Calu3 (cell line): ENCODE data around the gene RIMBP2. TPM values are rescaled to one million over a fixed set of nuclear protein-coding genes. Genes with fewer than 3 reads are reported as not detected.

Source experiments
- BruUV-seq: library from RNA; stranded (reverse); fragments of 400-500 nt; replicated peaks from 2 replicates; lab custom pipeline; 2021; lab: Mats Ljungman, UMichigan
- CTCF ChIA-PET: fragments of 300-600 bp; sonication (Branson Sonifier 250); formaldehyde crosslinking; loops from one replicate; lab custom pipeline; 2022; ENCODE audit warnings: antibody characterized with exemption; lab: Charles Lee
- DNase-seq: peaks from one replicate; pipeline ENCODE4 v3.0.0; 2022
- H3K27ac Mint-ChIP-seq: one replicate; pipeline ENCODE4 v1.8.0; 2022; ENCODE audit warnings: mixed read lengths; ENCODE audit not compliant: unreplicated experiment
- H3K27me3 Mint-ChIP-seq: one replicate; pipeline ENCODE4 v1.8.0; 2022; ENCODE audit warnings: mixed read lengths; ENCODE audit not compliant: unreplicated experiment
- H3K36me3 Mint-ChIP-seq: one replicate; pipeline ENCODE4 v1.8.0; 2022; ENCODE audit warnings: mild to moderate bottlenecking, moderate library complexity, mixed read lengths; ENCODE audit not compliant: insufficient read depth, unreplicated experiment
- H3K4me1 Mint-ChIP-seq: one replicate; pipeline ENCODE4 v1.8.0; 2022; ENCODE audit warnings: mild to moderate bottlenecking, low read depth, mixed read lengths; ENCODE audit not compliant: unreplicated experiment
- H3K4me3 Mint-ChIP-seq: one replicate; pipeline ENCODE4 v1.8.0; 2022; ENCODE audit warnings: mild to moderate bottlenecking, low read depth, moderate library complexity, mixed read lengths; ENCODE audit not compliant: unreplicated experiment
- H3K9me3 Mint-ChIP-seq: one replicate; pipeline ENCODE4 v1.8.0; 2022; ENCODE audit warnings: low read depth, mixed read lengths; ENCODE audit not compliant: unreplicated experiment
- intact Hi-C: fragments of 100-400 bp; cut with micrococcal nuclease; formaldehyde crosslinking; loops from one replicate; pipeline ENCODE4 v1.10.0; 2022; ENCODE audit not compliant: unreplicated experiment
- total RNA-seq: library from RNA; stranded (reverse); gene quantifications from 2 replicates; pipeline ENCODE4 v1.2.3, GENCODE V29; 2022
- TF ChIP-seq, protein P1 (sequence below): fragments of 200-600 bp; IDR thresholded peaks from one replicate; pipeline ENCODE4 v1.8.0; 2022; ENCODE audit warnings: antibody characterized with exemption; ENCODE audit not compliant: unreplicated experiment

RIMBP2 gene
- total RNA-seq, 1 experiment from 2014 or later: 6.1 TPM

DNA sequence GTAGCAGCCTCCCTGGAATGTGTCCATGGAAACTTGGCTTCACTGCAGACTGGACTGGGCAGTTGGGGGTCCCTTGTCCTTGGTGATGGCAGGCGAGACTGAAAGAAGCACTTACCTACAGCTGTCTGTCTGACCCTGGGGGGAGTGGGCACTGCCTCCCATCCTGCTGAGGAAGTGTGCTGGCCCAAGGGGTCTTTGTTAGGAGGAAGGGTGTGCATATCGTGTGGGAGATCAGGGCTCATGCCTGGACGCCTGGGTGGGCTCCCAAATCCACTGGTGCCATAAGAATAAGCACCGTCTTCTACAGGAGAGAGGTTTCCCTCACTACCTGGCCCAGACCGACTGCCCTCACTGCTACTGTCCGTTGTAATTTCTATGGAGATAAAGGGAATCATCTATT is 297.0 kb downstream of the RIMBP2 start:
- DNase-seq: no peak
- H3K27me3 Mint-ChIP-seq: no peaks in the 10 kb centered on the region
- H3K4me1 Mint-ChIP-seq: no peaks in the 10 kb centered on the region
- no peak overlapping the region for H3K27ac Mint-ChIP-seq
- peaks cover 5% of the 10 kb centered on the region for H3K36me3 Mint-ChIP-seq
- H3K9me3 Mint-ChIP-seq: peaks cover 8% of the 10 kb centered on the region
- H3K4me3 Mint-ChIP-seq: no peak overlapping the region
- TF ChIP-seq, protein P1, sequence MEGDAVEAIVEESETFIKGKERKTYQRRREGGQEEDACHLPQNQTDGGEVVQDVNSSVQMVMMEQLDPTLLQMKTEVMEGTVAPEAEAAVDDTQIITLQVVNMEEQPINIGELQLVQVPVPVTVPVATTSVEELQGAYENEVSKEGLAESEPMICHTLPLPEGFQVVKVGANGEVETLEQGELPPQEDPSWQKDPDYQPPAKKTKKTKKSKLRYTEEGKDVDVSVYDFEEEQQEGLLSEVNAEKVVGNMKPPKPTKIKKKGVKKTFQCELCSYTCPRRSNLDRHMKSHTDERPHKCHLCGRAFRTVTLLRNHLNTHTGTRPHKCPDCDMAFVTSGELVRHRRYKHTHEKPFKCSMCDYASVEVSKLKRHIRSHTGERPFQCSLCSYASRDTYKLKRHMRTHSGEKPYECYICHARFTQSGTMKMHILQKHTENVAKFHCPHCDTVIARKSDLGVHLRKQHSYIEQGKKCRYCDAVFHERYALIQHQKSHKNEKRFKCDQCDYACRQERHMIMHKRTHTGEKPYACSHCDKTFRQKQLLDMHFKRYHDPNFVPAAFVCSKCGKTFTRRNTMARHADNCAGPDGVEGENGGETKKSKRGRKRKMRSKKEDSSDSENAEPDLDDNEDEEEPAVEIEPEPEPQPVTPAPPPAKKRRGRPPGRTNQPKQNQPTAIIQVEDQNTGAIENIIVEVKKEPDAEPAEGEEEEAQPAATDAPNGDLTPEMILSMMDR: no peak
- CTCF ChIA-PET: interaction anchor here (0.7 kb wide), 1 partner anchor 14 kb away, joined by 3 read pairs; no protein-coding TSS in a partner anchor
- BruUV-seq: no TSS peak
- intact Hi-C loops: no loop called here

DNA sequence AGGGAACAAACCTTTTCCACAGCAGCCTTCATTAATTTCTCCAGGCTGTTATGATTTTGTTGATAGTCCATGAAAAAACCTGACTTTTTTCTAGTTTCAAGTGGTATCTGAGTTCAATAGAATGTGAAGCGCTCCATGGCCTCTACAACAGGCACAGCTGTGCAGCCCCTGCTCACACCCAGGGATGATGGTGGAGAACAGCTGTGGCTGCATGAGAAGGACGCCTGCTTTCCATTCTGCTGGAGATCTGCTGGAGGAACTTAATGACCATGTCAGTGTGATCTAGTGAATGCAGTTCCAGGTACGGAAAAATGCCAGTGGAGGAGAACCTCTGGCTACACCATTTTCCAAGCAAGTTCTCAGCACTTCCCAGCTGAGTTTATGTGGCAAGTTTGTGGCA is 297.8 kb downstream of the RIMBP2 start:
- H3K9me3 Mint-ChIP-seq: peaks cover 12% of the 10 kb centered on the region
- H3K27ac Mint-ChIP-seq: no peak overlapping the region
- TF ChIP-seq, protein P1: no peak
- H3K4me3 Mint-ChIP-seq: no peak overlapping the region
- CTCF ChIA-PET: no interaction called here
- no peaks in the 10 kb centered on the region for H3K27me3 Mint-ChIP-seq
- H3K36me3 Mint-ChIP-seq: peaks cover 5% of the 10 kb centered on the region
- intact Hi-C loops: no loop called here
- no TSS peak for BruUV-seq
- no peaks in the 10 kb centered on the region for H3K4me1 Mint-ChIP-seq
- no peak for DNase-seq

DNA sequence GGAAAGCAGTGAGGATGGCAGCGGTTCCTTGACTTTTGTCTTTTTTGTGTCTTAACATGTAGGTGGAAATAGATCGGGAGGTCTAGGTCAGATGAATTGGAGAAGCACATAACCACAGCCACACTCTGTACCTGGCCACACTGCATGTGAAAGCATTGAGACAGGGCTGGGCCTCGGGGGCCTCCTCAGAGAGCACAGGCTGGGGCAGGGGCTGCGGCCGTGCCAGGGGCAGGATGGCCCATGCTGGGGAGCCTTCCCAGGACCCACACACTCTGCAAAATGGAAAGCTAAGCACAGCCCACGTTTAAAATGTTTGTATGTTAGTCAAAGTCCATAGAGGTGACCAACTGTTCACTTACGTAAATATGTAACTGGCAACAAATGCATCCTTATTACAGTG is 301.7 kb downstream of the RIMBP2 start:
- H3K9me3 Mint-ChIP-seq: peaks cover 11% of the 10 kb centered on the region
- DNase-seq: no peak
- H3K27ac Mint-ChIP-seq: no peak overlapping the region
- intact Hi-C loops: no loop called here
- CTCF ChIA-PET: no interaction called here
- H3K4me1 Mint-ChIP-seq: no peaks in the 10 kb centered on the region
- no peak overlapping the region for H3K4me3 Mint-ChIP-seq
- TF ChIP-seq, protein P1: no peak
- no peaks in the 10 kb centered on the region for H3K27me3 Mint-ChIP-seq
- peaks cover 5% of the 10 kb centered on the region for H3K36me3 Mint-ChIP-seq
- no TSS peak for BruUV-seq

DNA sequence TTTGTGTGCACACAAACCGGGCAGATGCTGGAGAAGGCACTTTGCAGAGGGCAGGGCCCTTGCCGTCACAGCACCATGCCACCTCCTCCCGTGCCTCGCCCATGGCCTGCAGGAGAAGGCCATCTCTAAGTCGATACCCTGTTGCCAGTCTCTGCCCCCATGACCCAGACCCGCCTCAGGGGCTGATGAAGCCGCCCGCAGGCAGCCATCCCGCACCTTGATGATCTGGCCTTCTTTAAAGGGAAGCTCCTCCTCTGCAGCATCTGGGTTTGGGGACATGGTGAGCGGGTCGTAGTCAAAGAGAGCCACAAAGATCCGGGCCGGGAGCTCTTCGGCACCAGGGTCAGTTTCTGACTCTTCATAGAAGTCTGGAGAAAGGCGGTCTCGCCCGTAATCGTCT is 302.2 kb downstream of the RIMBP2 start:
- Mint-ChIP-seq H3K4me1 (no peaks in the 10 kb centered on the region), H3K4me3 (no peak overlapping the region), H3K27me3 (no peaks in the 10 kb centered on the region), H3K36me3 (peaks cover 4% of the 10 kb centered on the region), H3K27ac (no peak overlapping the region), H3K9me3 (peaks cover 11% of the 10 kb centered on the region)
- no peak for DNase-seq
- TF ChIP-seq, protein P1: no peak
- no TSS peak for BruUV-seq
- intact Hi-C loops: no loop called here
- CTCF ChIA-PET: no interaction called here
